ENCODE data around the gene SPRY2. TPM values are rescaled to one million over a fixed set of nuclear protein-coding genes. Genes with fewer than 3 reads are reported as not detected.

The SPRY2 gene
- polyA plus RNA-seq, 1 experiment: 15.2 TPM

DNA sequence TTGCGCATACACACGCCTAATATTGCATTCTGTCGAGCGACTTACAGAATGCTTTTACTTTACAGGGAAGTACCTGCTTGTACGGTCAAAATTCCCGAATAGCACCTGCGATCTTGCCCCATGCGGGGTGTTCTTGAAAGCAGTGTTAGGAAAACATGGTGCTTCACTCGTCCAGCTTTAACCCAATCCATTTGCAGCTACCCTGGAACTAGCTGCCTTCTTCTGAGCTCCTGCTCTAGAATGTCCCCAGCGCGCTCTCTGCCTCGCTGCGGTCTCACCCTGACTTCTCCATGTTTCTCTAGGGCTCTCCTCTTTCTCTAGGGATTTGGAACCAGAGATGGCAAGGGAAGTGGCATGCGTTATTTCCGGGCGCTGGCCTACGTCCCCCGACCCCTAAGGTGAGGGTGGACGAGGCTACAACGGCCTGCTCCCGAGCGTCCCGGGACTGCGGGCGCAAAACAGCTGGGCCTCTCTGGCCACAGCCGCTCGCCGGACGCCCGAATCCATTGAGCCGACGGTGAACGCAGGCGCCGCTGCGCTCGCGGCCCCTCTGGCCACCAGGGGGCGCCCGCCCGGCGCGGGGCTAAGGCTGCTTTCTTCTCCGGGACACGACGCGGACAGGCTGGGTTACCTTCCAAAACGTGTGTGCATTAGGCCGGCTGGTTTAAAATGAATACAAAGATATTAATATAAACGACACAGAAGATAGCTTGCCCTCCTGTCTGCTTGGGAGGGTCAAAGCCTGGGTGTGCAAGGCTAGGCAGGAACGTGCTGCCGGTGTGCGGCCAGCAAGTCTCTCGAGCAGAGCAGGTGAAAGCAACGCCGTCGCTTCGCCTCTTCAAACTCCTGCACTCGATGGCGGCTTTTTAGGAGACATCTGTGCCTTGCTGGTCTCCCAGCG, 1.8 kb upstream of the SPRY2 start:
- Histone ChIP-seq H3K4me3 (ENCODE audit: low read depth, low read length) (peak overlapping the region; percentile 95), H3K27ac (ENCODE audit: low read depth, low read length) (peak overlapping the region; percentile 65), H3K27me3 (ENCODE audit: control insufficient read depth, insufficient read depth, low read length) (no peaks in the 10 kb centered on the region), H3K9me3 (ENCODE audit: control insufficient read depth, insufficient read depth, low read length) (peaks cover 6% of the 10 kb centered on the region; the same call in 1 of the 2 replicates)
- DNase-seq (ENCODE audit: low read depth, low spot score): no peak
- TF ChIP-seq, protein P1, sequence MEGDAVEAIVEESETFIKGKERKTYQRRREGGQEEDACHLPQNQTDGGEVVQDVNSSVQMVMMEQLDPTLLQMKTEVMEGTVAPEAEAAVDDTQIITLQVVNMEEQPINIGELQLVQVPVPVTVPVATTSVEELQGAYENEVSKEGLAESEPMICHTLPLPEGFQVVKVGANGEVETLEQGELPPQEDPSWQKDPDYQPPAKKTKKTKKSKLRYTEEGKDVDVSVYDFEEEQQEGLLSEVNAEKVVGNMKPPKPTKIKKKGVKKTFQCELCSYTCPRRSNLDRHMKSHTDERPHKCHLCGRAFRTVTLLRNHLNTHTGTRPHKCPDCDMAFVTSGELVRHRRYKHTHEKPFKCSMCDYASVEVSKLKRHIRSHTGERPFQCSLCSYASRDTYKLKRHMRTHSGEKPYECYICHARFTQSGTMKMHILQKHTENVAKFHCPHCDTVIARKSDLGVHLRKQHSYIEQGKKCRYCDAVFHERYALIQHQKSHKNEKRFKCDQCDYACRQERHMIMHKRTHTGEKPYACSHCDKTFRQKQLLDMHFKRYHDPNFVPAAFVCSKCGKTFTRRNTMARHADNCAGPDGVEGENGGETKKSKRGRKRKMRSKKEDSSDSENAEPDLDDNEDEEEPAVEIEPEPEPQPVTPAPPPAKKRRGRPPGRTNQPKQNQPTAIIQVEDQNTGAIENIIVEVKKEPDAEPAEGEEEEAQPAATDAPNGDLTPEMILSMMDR (IDR thresholded peaks at IDR 0.05; ENCODE audit: low read depth, low read length): peak; percentile 84
- ChIA-PET POLR2A (interaction anchor here (1.5 kb wide), 1 partner anchor 663 kb away, joined by 5 read pairs; no protein-coding TSS in a partner anchor), CTCF (interaction anchor here (0.5 to 3.1 kb wide), 116 partner anchors 8 to 1158 kb away, joined by 3 to 39 read pairs (median 4); no protein-coding TSS in a partner anchor)

GRCh38 chr13:80341756-80342370, 937 bp upstream of the SPRY2 start:
- ChIA-PET CTCF (interaction anchor here (0.5 to 3.1 kb wide), 48 partner anchors 11 to 936 kb away, joined by 3 to 39 read pairs (median 6); partner anchors contain the start of gene RBM26), POLR2A (interaction anchor here (0.6 to 1.5 kb wide), 9 partner anchors 18 to 663 kb away, joined by 3 to 6 read pairs (median 5); no protein-coding TSS in a partner anchor)
- no peak for DNase-seq (ENCODE audit: low read depth, low spot score)
- peaks cover 6% of the 10 kb centered on the region; the same call in 1 of the 2 replicates for H3K9me3 ChIP-seq (ENCODE audit: control insufficient read depth, insufficient read depth, low read length)
- peak overlapping the region; percentile 90 for H3K27ac ChIP-seq (ENCODE audit: low read depth, low read length)
- H3K27me3 ChIP-seq (ENCODE audit: control insufficient read depth, insufficient read depth, low read length): no peaks in the 10 kb centered on the region
- peak overlapping the region; percentile 95 for H3K4me3 ChIP-seq (ENCODE audit: low read depth, low read length)
- TF ChIP-seq, protein P1 (IDR thresholded peaks at IDR 0.05; ENCODE audit: low read depth, low read length): no peak

DNA sequence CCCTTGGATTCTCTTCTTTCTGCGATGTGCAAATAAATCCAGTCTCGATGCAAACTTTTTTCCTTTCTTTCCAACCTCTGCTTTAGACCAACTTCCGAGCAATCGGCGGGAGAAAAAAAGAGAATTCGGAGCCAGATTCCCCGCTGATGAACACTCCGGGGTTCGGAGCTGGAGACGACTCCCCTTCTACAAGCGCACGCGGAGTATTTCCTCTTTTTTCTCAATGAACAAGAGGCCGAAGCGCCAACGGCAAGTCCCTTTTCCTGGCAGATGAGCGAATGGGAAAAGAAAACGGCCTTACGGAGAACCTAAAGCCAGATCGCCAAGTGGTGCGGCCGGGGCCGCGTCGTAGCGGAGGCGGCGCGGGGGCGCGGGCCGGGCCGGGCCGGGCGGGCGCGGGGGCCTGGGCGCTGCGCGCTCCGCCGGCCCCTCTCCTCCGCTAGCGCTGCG, 250 bp downstream of the SPRY2 start:
- ChIA-PET POLR2A (interaction anchor here (0.9 to 1.5 kb wide), 7 partner anchors 20 to 661 kb away, joined by 4 to 6 read pairs (median 5); no protein-coding TSS in a partner anchor), CTCF (interaction anchor here (1.3 to 3.1 kb wide), 3 partner anchors 19 to 260 kb away, joined by 3 to 39 read pairs (median 12); no protein-coding TSS in a partner anchor)
- H3K4me3 ChIP-seq (ENCODE audit: low read depth, low read length): peak overlapping the region; percentile 95
- H3K9me3 ChIP-seq (ENCODE audit: control insufficient read depth, insufficient read depth, low read length): peaks cover 6% of the 10 kb centered on the region; the same call in 1 of the 2 replicates
- TF ChIP-seq, protein P1 (IDR thresholded peaks at IDR 0.05; ENCODE audit: low read depth, low read length): no peak
- DNase-seq (ENCODE audit: low read depth, low spot score): no peak
- H3K27ac ChIP-seq (ENCODE audit: low read depth, low read length): peak overlapping the region; percentile 85
- H3K27me3 ChIP-seq (ENCODE audit: control insufficient read depth, insufficient read depth, low read length): no peaks in the 10 kb centered on the region

GRCh38 chr13:80339912-80340650, 845 bp downstream of the SPRY2 start:
- CTCF ChIA-PET: interaction anchor here (0.5 to 1.6 kb wide), 2 partner anchors 293 to 661 kb away, joined by 4 to 5 read pairs; no protein-coding TSS in a partner anchor
- peaks cover 6% of the 10 kb centered on the region; the same call in 1 of the 2 replicates for H3K9me3 ChIP-seq (ENCODE audit: control insufficient read depth, insufficient read depth, low read length)

More at GRCh38 chr13:80339912-80340650, 845 bp downstream of the SPRY2 start:
- no peaks in the 10 kb centered on the region for H3K27me3 ChIP-seq (ENCODE audit: control insufficient read depth, insufficient read depth, low read length)
- H3K4me3 ChIP-seq (ENCODE audit: low read depth, low read length): peak overlapping the region; percentile 95
- no peak for DNase-seq (ENCODE audit: low read depth, low spot score)
- POLR2A ChIA-PET: interaction anchor here (0.8 to 1.5 kb wide), 3 partner anchors 125 to 976 kb away, joined by 3 to 6 read pairs (median 6); no protein-coding TSS in a partner anchor
- peak overlapping the region; percentile 85 for H3K27ac ChIP-seq (ENCODE audit: low read depth, low read length)
- TF ChIP-seq, protein P1 (IDR thresholded peaks at IDR 0.05; ENCODE audit: low read depth, low read length): no peak
